NCI-H128 (cell line): ENCODE results near the gene PLXND1.
"Not testable (repeated sequence)": the region's sequence is repeated elsewhere in the genome, so short reads cannot be mapped to it uniquely, and the experiment has no call there.

Experiments used
- DNase-seq: peaks from one replicate; lab custom pipeline; 2025; ENCODE audit not compliant: unreplicated experiment; lab: John Stamatoyannopoulos, UW

The PLXND1 gene

GRCh38 chr3:129530821-129531220, 75.7 kb downstream of the PLXND1 start:
- DNase-seq: no peak

- no peak for DNase-seq
These were observed 76.2 kb downstream of the PLXND1 start for GRCh38 chr3:129530251-129530791.

- no peak for DNase-seq
These were observed 76.9 kb downstream of the PLXND1 start for GRCh38 chr3:129529436-129530210.

GRCh38 chr3:129528589-129529100, 77.8 kb downstream of the PLXND1 start, which contains the start of gene RHO:
RHO (plus strand) TSS chr3:129528639; CDS start chr3:129528734, 95 bp downstream.
- no peak for DNase-seq

- no peak for DNase-seq
These were observed 79.2 kb downstream of the PLXND1 start for GRCh38 chr3:129527262-129527661.

- DNase-seq: no peak
These were observed 80.2 kb downstream of the PLXND1 start for GRCh38 chr3:129526121-129526900.

GRCh38 chr3:129525341-129525968, 81.0 kb downstream of the PLXND1 start:
- DNase-seq: no peak

- DNase-seq: no peak
These were observed 82.4 kb downstream of the PLXND1 start for GRCh38 chr3:129524081-129524480.

- no peak for DNase-seq
These were observed 83.5 kb downstream of the PLXND1 start for GRCh38 chr3:129522953-129523352.

- DNase-seq: no peak
These were observed 84.9 kb downstream of the PLXND1 start for GRCh38 chr3:129521611-129522010.

- DNase-seq: no peak
These were observed 85.5 kb downstream of the PLXND1 start for GRCh38 chr3:129520960-129521359.

- DNase-seq: no peak
These were observed 86.4 kb downstream of the PLXND1 start for GRCh38 chr3:129519896-129520715.

GRCh38 chr3:129519449-129519848, 87.0 kb downstream of the PLXND1 start:
- DNase-seq: no peak

- no peak for DNase-seq
These were observed 87.9 kb downstream of the PLXND1 start for GRCh38 chr3:129518581-129518980.

GRCh38 chr3:129518038-129518561, 88.4 kb downstream of the PLXND1 start:
- DNase-seq: no peak

GRCh38 chr3:129517516-129517915, 89.0 kb downstream of the PLXND1 start:
- no peak for DNase-seq

GRCh38 chr3:129515821-129516432, 90.5 kb downstream of the PLXND1 start:
- DNase-seq: not testable (repeated sequence)

- DNase-seq: not testable (repeated sequence)
These were observed 91.2 kb downstream of the PLXND1 start for GRCh38 chr3:129515108-129515820.

GRCh38 chr3:129514563-129514962, 91.9 kb downstream of the PLXND1 start:
- DNase-seq: no peak
